IgD-negative memory B cell (primary cell): ENCODE results near the gene BATF2. TPM values are rescaled to one million over a fixed set of nuclear protein-coding genes. Genes with fewer than 3 reads are reported as not detected.
"Not testable (repeated sequence)": the region's sequence is repeated elsewhere in the genome, so short reads cannot be mapped to it uniquely, and the experiment has no call there.

Experiments
- H3K27ac Mint-ChIP-seq, 3 donors: one replicate each; pipeline ENCODE4 v1.8.0; 2020 to 2022; ENCODE audit warnings: mild to moderate bottlenecking in 3 of 3, mixed read lengths in 3 of 3, moderate library complexity in 1 of 3
- H3K27me3 Mint-ChIP-seq: one replicate; pipeline ENCODE4 v1.8.0; 2021; ENCODE audit warnings: mixed read lengths
- H3K36me3 Mint-ChIP-seq: one replicate; pipeline ENCODE4 v1.8.0; 2020; ENCODE audit warnings: mild to moderate bottlenecking, mixed read lengths
- H3K4me1 Mint-ChIP-seq, 3 donors: one replicate each; pipeline ENCODE4 v1.8.0; 2020 to 2022; ENCODE audit warnings: mixed read lengths in 3 of 3, mild to moderate bottlenecking in 1 of 3
- H3K4me3 Mint-ChIP-seq, 4 donors: one replicate each; pipeline ENCODE4 v1.8.0; 2020 to 2022; ENCODE audit warnings: mild to moderate bottlenecking in 4 of 4, mixed read lengths in 4 of 4, moderate library complexity in 3 of 4
- H3K9me3 Mint-ChIP-seq, 3 donors: one replicate each; pipeline ENCODE4 v1.8.0; 2020 to 2021; ENCODE audit warnings: mixed read lengths in 3 of 3, mild to moderate bottlenecking in 1 of 3
- polyA plus RNA-seq: library from polyadenylated mRNA; unstranded; fragments of 300-500 nt; fragmentation: Illumina TruSeq; gene quantifications from one replicate; pipeline ENCODE4 v1.2.3, GENCODE V29; 2021

BATF2 gene
- polyA plus RNA-seq, 1 donor from 2014 or later = 0.29 TPM

DNA sequence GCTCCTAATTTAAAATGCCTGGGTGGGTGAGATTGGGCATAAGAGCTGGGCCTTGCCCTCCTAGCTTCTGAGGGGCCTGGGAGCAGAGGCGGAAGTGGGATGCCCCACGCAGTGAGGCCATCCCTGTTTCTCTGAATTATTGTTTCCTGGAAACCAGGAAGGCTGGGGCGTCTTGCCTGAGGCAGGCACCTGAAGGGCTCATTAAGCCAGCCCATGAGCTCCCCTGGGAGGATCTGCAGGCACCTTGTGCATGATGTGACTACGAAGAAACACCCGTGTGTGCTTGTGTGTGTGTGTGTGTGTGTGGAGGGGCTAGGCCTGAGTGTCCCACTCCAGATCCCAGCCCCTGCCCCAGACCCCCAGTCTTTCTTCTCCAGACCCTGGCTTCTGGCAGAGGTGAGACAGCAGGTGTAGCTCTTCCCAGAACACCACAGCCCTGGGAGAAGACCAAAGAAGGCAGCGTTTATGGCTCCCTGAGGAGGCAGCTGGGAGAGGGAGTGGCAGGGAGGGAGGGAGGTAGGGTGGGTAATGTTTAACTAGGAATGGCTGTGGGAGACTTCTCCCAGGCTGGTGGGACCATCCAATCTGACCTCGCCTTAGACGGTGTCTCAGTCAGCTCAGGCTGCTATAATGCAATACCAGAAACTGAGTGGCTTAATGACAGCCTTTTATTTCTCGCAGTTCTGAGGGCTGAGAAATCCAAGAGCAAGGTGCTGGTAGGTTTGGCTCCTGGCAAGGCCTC is 2.1 kb upstream of the BATF2 start:
- Mint-ChIP-seq H3K4me3 (no peak overlapping the region), H3K4me1 (peaks cover 10 to 23% (median 16%) of the 10 kb centered on the region in 3 donors), H3K36me3 (no peaks in the 10 kb centered on the region), H3K27me3 (no peaks in the 10 kb centered on the region), H3K9me3 (no peaks in the 10 kb centered on the region), H3K27ac (peak overlapping the region in 2 of 3 donors; percentile 50 to 67)

DNA sequence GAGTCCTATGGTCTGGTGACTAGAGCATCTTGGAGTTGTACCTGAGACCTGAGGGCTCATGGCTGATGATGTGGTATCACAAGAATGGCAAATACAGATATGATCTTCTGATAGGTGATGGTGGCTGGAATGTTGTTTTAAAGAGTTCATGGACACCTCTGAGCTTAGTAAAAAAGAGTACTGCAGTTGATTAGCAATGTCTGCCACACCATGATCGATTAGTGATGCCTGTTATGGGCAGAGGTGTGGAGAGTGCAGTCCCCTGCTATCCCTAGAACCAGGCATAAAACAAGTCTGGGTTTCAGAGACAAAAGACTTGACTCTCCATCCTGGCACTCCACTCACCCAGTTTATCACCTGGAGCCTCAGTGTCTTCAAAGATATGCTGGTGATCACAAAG is 1.4 kb upstream of the BATF2 start:
- Mint-ChIP-seq H3K27ac (peak overlapping the region in 1 of 3 donors; percentile 53), H3K4me1 (peaks cover 10 to 23% (median 16%) of the 10 kb centered on the region in 3 donors), H3K9me3 (no peaks in the 10 kb centered on the region), H3K4me3 (no peak overlapping the region), H3K27me3 (no peaks in the 10 kb centered on the region), H3K36me3 (no peaks in the 10 kb centered on the region)

DNA sequence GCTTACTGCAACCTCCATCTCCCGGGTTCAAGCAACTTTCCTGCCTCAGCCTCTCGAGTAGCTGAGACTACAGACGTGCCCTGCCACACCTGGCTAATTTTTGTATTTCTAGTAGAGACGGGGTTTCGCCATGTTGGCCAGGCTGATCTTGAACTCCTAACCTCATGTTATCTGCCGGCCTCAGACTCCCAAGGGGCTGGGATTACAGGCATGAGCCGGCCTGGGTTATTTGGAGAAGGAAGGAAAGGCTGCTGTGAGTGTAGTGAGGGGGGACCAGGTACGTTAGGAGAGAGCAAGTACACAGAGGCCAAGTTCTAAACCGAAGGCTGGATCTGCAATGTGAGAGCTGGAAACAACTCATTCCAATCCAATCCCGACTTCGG is 453 bp downstream of the BATF2 start:
- Mint-ChIP-seq H3K27me3 (no peaks in the 10 kb centered on the region), H3K9me3 (no peaks in the 10 kb centered on the region), H3K27ac (peak overlapping the region in 2 of 3 donors; percentile 5 to 83), H3K4me1 (peaks cover 14 to 23% (median 18%) of the 10 kb centered on the region in 3 donors), H3K4me3 (peak overlapping the region; percentile 68 to 94 (median 87)), H3K36me3 (no peaks in the 10 kb centered on the region)

DNA sequence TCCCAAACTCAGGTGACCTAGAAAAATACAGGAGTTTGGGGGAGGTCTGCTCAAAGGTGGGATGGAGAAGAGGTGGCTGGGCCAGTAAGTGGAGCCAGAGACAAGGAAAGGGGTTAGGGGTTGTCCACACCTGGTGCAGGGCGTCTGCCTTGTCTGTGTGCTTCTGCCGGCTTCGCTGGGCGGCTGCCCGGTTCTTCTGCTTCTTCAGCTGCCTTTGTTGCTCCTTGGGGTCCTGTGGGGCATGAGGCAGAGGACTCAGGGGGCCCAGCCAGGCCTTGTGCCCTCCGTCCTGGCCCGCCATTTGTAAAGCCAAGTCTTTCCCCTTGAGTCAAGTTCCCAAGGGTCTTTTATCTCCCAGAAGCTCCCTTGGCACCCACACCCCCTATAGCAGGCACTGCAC is 2.5 kb downstream of the BATF2 start:
- H3K27me3 Mint-ChIP-seq = no peaks in the 10 kb centered on the region
- H3K4me1 Mint-ChIP-seq = peaks cover 26 to 35% (median 30%) of the 10 kb centered on the region in 3 donors
- no peaks in the 10 kb centered on the region for H3K36me3 Mint-ChIP-seq
- H3K27ac Mint-ChIP-seq = peak overlapping the region in 1 of 3 donors; percentile 32
- H3K4me3 Mint-ChIP-seq = peak overlapping the region in 1 of 4 donors; percentile 43
- H3K9me3 Mint-ChIP-seq = no peaks in the 10 kb centered on the region

DNA sequence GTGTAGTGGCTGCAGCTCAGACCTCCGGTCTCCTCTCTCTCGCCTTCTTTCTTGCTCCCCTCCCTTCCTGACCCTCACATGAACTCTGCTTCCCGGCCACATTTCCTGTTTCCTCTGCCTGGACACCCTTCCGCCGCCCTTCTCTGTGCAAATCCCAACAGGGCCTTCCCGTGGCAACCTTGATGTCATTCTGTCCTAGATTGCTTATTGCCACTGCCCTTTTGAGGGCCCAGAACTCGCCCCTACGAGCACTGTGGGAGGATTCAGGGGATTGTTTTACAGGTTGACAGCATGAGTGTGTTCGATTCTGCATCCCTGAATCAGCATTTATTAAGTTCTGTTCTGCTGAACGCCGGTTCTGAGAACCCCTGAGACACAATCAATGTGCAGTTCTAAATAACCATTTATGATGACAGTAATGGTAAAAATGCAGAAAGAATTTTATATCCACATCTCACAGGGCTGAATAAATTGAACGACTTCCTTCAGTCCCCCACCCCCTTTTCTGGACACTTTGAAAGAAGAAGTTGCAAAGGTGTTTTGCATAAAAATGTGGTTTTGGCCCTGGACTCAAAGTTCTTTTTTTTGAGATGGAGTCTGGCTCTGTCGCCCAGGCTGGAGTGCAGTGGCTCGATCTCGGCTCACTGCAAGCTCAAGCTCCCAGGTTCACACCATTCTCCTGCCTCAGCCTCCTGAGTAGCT is 6.4 kb downstream of the BATF2 start:
- Mint-ChIP-seq H3K27ac (peak overlapping the region; percentile 81 to 89 (median 86)), H3K9me3 (peaks cover 0 to 2% (median 0%) of the 10 kb centered on the region in 3 donors), H3K27me3 (no peaks in the 10 kb centered on the region), H3K4me3 (peak overlapping the region; percentile 68 to 93 (median 81)), H3K36me3 (peaks cover 3% of the 10 kb centered on the region), H3K4me1 (peaks cover 22 to 35% (median 29%) of the 10 kb centered on the region in 3 donors)

DNA sequence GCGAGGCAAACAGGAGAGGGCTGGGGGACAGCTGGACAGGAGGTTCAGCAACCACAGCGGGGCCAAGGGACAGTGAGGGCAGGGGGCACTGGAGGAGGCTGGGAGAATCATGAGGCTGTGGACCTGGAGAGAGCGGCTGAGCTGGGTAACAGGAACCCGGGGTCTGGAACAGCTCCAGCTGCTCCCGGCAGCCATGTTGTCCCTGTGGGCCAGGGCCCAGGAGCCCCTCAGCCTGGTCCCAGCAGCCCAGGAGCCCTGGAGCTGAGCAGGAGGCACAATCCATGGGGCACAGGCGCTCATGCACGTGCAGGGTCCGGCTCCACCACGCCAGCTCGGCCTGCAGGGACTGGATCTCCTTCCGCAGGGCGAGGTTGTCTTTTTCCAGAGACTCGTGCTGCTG is 7.4 kb downstream of the BATF2 start:
- Mint-ChIP-seq H3K9me3 (peaks cover 0 to 2% (median 0%) of the 10 kb centered on the region in 3 donors), H3K27me3 (peaks cover 1% of the 10 kb centered on the region), H3K4me3 (peak overlapping the region in 2 of 4 donors; percentile 91 to 93), H3K36me3 (peaks cover 3% of the 10 kb centered on the region), H3K27ac (no peak overlapping the region), H3K4me1 (peaks cover 25 to 44% (median 36%) of the 10 kb centered on the region in 3 donors)

DNA sequence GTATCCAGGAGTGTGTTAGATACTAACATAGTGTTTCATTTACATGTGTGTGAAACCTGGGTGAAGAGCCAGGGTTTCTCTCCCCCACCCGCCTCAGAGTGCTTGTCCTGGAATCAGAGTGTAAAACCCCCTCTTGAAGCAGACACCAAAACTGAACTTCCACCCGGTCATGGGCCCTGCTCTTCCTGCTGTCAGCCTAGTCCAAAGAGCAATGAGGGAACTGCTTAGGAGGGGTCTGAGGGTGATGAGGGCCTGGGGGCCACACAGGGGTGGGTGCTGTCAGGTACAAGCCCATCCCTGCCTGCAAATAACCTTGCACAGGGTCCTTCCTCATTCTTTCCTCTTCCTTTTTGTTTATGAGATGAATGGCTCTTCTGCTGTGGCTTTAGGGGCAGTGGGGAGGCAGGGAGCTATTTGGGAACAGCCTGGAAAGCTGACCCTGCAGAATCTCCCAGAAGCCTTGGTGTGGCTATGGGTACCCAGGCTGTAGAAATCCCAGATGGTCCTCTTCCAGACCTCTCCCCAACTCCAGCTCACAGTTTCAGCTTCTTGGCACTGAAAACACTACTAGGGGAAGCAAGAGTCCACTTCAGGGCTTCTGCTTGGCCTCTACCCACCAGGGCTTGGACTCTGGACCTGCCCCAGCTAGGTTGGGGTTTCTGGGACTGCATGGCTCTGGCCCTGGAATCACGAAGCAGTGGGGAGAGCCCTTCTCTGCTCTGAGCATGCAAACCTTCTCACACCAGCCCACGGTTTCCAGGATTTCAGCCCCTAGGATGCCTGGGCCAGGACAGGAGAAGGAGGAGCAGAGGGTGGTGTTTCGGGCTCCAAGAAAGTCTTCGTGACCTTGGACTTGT is 8.5 kb downstream of the BATF2 start:
- Mint-ChIP-seq H3K27ac (peak overlapping the region; percentile 10 to 93 (median 39)), H3K36me3 (peaks cover 3% of the 10 kb centered on the region), H3K4me1 (peaks cover 25 to 44% (median 36%) of the 10 kb centered on the region in 3 donors), H3K27me3 (peaks cover 1% of the 10 kb centered on the region), H3K4me3 (peak overlapping the region in 2 of 4 donors; percentile 10 to 44), H3K9me3 (peaks cover 0 to 2% (median 0%) of the 10 kb centered on the region in 3 donors)

DNA sequence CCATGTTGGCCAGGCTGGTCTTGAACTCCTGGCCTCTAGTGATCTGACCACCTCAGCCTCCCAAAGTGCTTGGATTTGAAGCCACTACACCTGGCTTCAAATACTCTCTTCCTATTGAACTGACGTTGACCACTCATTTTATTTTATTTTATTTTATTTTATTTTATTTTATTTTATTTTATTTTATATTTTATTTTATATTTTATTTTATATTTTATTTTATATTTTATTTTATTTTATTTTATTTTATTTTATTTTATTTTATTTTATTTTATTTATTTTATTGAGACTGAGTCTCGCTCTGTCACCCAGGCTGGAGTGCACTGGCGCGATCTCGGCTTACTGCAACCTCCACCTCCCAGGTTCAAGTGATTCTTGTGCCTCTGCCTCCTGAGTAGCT is 13.4 kb downstream of the BATF2 start:
- H3K4me3 Mint-ChIP-seq, H3K27me3 Mint-ChIP-seq, H3K36me3 Mint-ChIP-seq, H3K9me3 Mint-ChIP-seq, H3K27ac Mint-ChIP-seq: not testable (repeated sequence)
- H3K4me1 Mint-ChIP-seq = peaks cover 7 to 32% (median 16%) of the 10 kb centered on the region in 3 donors

DNA sequence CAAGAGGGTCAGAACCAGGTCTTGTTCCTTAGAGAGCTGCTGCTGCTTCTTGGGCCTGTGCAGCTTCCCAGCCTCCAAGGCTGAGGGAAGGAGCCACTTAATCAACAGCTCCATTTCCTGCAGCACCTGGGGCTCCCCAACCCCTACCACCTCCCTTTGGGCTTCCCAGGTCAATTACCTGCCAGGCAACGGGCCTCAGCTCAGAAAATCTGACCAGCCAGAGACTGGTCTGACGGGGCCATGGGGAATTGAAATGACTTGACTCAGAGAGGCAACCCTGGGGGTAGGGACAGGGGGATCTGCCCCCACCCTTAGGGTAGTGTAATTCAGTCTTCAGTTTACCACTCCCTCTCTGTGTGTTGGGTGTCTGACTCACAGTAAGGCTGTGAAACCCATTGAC is 20.1 kb downstream of the BATF2 start:
- peaks cover 8 to 29% (median 18%) of the 10 kb centered on the region in 3 donors for H3K4me1 Mint-ChIP-seq
- no peaks in the 10 kb centered on the region for H3K36me3 Mint-ChIP-seq
- no peak overlapping the region for H3K27ac Mint-ChIP-seq
- H3K4me3 Mint-ChIP-seq = no peak overlapping the region
- H3K9me3 Mint-ChIP-seq = peaks cover 0 to 2% (median 0%) of the 10 kb centered on the region in 3 donors
- H3K27me3 Mint-ChIP-seq = no peaks in the 10 kb centered on the region

DNA sequence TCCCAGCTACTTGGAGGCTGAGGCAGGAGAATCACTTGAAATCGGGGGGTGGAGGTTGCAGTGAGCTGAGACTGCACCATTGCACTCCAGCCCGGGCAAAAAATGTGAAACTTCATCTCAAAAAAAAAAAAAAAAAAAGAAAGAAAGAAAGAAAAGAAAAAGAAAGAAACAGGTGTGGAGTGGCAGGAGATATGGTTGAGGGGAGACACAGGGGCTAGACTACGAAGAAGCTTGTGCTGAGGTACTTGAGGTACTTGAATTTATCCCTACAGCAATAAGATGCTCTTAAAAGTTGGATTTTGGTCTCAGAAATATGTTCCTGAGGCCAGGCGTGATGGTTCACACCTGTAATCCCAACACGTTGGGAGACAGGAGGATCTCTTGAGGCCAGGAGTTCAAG is 22.6 kb downstream of the BATF2 start:
- Mint-ChIP-seq H3K9me3 (peaks cover 0 to 2% (median 0%) of the 10 kb centered on the region in 3 donors), H3K4me1 (peaks cover 12 to 35% (median 24%) of the 10 kb centered on the region in 3 donors), H3K36me3 (peaks cover 4% of the 10 kb centered on the region), H3K27me3 (no peaks in the 10 kb centered on the region), H3K27ac (peak overlapping the region in 2 of 3 donors; percentile 86 to 98), H3K4me3 (peak overlapping the region; percentile 25 to 88 (median 65))

DNA sequence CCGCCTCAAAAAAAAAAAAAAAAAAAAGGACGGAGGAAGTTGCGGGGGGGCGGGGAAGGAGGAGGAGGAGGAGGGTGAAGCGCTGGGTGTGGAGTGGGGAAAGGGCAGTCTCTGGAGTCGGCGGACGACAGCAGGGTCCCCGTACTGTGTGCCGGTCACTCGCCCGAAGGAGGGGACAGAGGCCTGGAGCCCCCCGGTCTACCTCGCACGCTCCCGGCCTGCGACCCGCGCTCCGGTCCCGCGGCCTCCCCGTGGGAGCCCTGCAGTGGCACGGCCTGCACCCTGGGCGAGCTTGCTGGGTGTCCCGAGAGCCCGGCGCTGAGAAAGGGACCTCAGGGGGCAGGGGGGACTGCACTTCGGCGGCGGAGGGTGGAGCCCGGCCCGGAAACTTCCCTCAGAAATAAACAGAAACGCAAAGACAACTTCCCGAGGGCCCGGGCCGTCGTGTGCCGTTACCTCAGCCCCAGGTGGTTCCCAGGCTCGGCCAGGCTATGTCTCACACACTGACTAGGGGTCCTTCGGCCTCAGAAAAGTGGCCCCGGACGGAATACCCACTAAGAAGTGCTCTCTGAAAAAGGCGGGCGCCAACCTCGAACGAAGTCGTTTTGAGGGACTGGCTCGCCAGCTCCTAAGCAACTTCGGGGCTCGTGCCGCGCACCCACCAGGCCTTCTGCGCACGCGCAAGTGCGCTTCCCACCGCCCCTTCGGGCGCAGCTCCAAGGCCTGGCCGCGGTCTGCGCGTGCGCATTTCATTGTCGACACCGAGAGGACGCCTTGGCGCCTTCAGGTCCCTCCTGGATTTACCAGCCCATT is 25.1 kb downstream of the BATF2 start, which contains the start of gene MAJIN:
TSS of gene MAJIN (minus strand) at position 688 of the 813 bp plus-strand sequence. CDS start 12,703 bp downstream, outside the sequence.
- Mint-ChIP-seq H3K4me3 (peak within 1 kb of the TSS; percentile 76 to 91 (median 90)), H3K36me3 (peaks cover 4% of the 10 kb centered on the region), H3K27me3 (no peaks in the 10 kb centered on the region), H3K9me3 (no peaks in the 10 kb centered on the region), H3K27ac (peak within 1 kb of the TSS; percentile 43 to 94 (median 76)), H3K4me1 (peaks cover 14 to 22% (median 22%) of the 10 kb centered on the region in 3 donors)

DNA sequence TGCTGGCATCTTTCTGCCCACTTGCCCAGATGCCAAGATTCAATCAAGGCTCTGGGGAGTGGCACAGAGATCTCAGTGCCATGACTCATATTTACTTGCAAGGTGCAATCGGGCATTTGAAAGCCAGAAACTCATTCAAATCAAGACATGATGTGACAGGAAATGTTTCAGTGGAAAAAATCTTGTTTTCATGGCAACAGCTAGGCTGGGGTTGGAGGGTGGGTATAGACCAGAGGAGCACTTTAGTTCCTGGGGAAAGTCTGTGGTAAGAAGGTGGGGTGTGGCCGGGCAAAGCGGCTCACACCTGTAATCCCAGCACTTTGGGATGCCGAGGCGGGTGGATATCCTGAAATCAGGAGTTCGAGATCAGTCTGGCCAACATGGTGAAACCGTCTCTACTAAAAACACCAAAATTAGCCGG is 26.0 kb downstream of the BATF2 start:
- Mint-ChIP-seq H3K4me1 (peaks cover 14 to 22% (median 22%) of the 10 kb centered on the region in 3 donors), H3K27ac (peak overlapping the region in 2 of 3 donors; percentile 69 to 94), H3K9me3 (no peaks in the 10 kb centered on the region), H3K27me3 (no peaks in the 10 kb centered on the region), H3K4me3 (peak overlapping the region; percentile 72 to 91 (median 84)), H3K36me3 (peaks cover 5% of the 10 kb centered on the region)

DNA sequence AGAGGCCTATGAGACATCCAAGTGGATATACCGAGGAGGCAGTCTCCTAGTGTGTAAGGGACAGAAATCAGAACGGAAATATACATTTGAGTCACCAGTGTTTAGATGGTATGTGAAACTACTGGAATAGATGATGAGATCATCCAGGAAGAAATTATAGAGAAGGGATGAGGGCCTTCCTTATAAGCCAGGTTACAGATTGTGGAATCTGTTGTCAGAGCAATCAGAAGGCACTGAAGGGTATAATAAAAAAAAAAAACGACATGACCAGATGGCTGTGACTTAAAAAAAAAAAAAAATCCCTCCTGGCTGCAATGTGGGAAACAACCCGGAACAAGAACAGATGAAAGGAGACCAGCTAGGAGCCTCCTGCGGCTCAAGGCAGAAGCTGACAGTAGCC is 27.6 kb downstream of the BATF2 start:
- Mint-ChIP-seq H3K27ac (no peak overlapping the region), H3K9me3 (no peaks in the 10 kb centered on the region), H3K36me3 (peaks cover 5% of the 10 kb centered on the region), H3K27me3 (no peaks in the 10 kb centered on the region), H3K4me1 (peaks cover 11 to 14% (median 11%) of the 10 kb centered on the region in 3 donors), H3K4me3 (peak overlapping the region in 1 of 4 donors; percentile 36)

DNA sequence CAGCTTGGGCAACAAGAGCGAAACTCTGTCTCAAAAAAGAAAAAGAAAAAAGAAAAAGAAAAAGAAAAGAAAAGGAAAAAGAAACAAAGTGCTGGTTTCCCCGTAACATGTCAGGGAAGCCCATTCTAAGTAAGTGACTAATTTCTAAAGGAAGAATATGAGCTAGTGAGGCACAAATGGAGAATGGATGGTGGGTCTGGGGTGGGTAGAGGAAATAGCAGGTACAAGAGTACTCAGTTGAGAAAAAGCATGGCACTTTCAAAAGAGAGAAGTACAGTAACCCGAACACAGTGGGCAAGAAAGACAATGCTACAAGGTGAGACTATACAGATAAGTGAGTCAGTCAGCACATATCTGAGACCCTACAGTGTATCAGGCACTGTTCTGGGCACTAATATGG is 29.4 kb downstream of the BATF2 start:
- no peak overlapping the region for H3K27ac Mint-ChIP-seq
- H3K4me1 Mint-ChIP-seq = peaks cover 7 to 10% (median 10%) of the 10 kb centered on the region in 3 donors
- H3K4me3 Mint-ChIP-seq = no peak overlapping the region
- H3K9me3 Mint-ChIP-seq = no peaks in the 10 kb centered on the region
- no peaks in the 10 kb centered on the region for H3K27me3 Mint-ChIP-seq
- H3K36me3 Mint-ChIP-seq = peaks cover 5% of the 10 kb centered on the region
